Stimulated activated CD4-positive, alpha-beta T cell treated with anti-CD3 and anti-CD28 coated beads, Interleukin-2, amount 100 ng/mL, for 48 hours (primary cell): ENCODE measurements around the gene PLXNA4.
"Not testable (repeated sequence)": the region's sequence is repeated elsewhere in the genome, so short reads cannot be mapped to it uniquely, and the experiment has no call there.

Source experiments
- DNase-seq, 2 donors: peaks; one replicate each; pipeline ENCODE4 v3.0.0-alpha.2; 2020

PLXNA4 gene

DNA sequence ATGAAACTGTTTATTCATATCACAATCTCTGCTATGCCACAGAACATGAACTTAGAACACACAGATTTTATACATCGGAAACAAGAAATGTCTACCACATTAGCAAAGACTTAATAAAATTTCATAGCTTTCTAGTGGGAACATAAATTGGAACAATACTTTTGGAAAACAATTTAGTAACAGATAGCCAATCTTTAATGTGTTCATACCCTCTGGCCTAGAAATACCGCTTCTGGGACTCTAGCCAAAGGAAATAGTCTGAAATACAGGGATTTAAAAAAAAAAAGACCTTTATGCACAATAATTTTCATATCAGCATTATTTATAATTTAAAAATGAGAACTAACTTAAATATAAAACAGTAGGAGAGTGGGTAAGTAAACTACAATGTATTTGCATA, 168.5 kb downstream of the PLXNA4 start:
- DNase-seq = no peak

- no peak for DNase-seq
Measured at GRCh38 chr7:132406039-132406438, 170.2 kb downstream of the PLXNA4 start.

DNA sequence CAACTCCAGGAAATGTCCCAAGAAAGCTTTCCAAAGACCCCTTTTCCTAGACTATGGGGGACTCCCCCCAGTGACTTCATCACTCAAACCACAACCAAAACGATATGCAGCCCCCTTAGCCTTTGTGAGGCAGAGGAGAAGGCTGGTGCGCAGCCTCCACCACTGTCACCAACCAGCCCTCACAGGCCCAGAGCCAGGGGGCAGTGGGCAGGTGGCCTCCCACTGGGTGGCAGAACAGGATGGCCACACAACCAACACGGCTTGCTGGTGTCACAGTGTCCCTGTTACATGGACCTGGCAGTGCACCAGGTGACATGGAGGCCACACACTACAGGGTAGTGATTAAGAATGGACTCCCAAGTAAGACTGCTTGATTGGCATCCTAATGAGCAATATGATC, 172.0 kb downstream of the PLXNA4 start:
- DNase-seq = no peak

DNA sequence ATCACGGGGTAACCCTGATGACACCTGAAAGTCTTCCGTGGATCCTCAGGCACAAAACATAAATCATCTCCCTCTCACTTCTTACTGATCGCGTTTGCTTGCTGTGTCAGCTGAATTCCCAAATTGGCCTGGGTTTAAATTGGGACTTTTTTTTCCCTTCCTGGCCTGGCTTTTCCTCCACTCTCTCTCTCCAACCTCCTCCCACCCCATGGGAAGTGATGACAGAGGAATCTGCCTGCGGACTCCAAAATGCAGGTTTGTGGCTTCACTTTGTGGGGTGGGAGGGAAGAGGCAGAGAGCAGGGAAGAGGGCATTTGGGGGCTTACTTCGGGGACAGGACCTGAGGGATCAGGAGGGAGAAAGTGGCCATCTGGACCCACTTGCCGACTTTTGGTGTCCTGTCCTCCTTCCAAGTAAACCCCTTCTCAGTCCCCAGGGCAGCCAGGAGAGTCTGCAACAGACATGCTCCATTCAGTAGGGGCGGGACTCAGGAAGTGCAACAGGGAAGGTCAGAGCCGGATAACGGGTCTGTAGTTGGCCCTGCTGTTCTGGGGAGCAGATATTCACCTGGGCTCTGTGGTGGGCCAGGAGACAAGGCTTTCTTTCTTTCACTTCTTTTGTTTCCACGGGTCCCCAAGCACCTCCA, 172.7 kb downstream of the PLXNA4 start:
- DNase-seq = no peak

DNA sequence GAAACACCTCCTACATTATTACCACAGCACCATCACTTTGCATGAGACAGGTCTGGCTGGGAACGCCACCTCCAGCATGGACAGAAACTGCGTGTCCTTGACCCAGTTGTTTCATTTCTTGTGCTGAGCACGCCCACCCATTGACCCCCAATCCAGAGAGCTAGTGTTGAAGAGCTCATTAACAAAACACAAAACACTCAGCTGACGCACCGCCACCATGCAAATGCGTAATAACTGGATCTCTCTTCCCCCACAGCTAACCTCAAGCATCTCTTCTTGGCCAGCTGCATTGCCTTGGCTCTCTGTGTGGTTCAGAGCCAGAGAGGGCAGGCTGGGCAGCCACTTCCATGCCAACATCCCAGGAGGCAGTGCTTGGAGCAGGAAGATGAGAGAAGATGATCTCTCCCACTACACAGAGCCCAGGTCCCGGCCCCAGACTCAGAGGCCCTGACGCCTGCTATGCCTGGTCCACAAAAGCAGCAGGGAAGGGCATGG, 173.5 kb downstream of the PLXNA4 start:
- no peak for DNase-seq

GRCh38 chr7:132402096-132402495, 174.2 kb downstream of the PLXNA4 start:
- no peak for DNase-seq

DNA sequence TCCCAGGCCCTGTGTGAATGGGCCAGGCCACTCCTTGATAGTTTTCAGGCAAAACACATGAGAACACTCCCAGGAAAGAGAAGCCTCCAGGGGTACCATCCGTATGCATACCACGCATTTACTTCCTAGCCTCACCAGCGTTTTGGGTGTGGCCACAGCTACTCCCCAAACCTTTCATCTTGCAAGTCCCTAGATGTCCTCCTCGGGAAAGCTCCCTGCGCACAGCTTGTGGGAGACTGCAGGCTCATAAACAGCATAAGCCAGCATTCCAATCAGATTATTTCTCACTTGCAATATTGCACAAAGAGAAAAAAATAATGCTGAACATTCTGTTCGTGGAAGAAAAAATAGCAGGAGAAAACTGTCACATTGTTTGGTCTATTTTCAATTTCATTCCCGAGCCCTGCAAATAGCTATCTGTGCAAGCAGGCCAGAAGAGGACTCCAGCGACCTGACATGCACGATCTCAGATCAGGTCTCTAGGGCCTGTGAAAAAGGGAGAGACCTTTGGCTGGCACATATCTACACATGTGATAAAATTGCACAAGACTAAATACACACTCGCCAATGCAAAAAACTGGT, 175.6 kb downstream of the PLXNA4 start:
- DNase-seq = no peak

GRCh38 chr7:132399367-132399766, 176.9 kb downstream of the PLXNA4 start:
- no peak for DNase-seq

GRCh38 chr7:132398253-132398925, 177.9 kb downstream of the PLXNA4 start:
- DNase-seq = no peak

DNA sequence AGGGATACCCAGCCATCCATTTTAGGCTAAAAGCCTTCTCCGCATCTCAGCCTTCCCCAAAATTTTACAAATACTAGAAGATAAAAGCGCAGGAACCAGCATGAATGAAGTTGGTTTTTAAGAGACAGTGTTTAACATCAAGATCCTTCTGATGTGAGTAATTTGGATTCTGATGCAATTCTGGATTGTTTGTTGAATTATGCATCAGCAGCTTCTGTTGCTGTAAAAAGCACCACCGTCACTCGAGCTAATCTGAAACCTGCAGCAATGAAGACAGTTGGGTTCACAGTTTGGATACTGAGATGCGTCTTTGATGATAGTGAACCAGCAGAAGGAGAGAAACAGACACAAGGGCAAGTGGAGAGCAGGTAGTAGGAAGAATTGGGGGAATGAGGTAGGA, 179.2 kb downstream of the PLXNA4 start:
- DNase-seq = no peak

GRCh38 chr7:132395361-132395760, 180.9 kb downstream of the PLXNA4 start:
- no peak for DNase-seq

- no peak for DNase-seq
Measured at GRCh38 chr7:132394283-132395198, 181.7 kb downstream of the PLXNA4 start.

GRCh38 chr7:132393789-132394261, 182.4 kb downstream of the PLXNA4 start:
- DNase-seq = no peak

- DNase-seq = no peak
Measured at GRCh38 chr7:132392713-132393112, 183.6 kb downstream of the PLXNA4 start.

DNA sequence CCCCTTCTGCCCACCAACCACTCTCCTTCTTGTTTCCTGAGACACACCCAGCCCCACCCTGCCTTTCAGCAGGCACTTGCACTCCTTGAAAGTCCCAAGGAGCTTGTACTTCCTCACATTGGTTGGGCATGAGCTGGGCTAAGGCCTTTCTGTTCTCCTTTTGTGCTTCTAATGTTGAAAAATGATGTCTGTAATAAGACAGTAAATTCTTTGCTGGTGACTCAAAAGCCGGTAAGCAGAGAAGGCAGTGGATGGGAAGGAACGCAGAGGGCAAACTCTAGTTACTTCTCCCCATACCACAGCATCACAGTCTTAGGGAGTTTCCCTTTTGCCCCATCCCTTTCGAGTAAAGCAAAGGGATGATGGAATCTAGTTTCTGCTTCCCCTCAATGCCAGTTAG, 185.6 kb downstream of the PLXNA4 start:
- no peak for DNase-seq

DNA sequence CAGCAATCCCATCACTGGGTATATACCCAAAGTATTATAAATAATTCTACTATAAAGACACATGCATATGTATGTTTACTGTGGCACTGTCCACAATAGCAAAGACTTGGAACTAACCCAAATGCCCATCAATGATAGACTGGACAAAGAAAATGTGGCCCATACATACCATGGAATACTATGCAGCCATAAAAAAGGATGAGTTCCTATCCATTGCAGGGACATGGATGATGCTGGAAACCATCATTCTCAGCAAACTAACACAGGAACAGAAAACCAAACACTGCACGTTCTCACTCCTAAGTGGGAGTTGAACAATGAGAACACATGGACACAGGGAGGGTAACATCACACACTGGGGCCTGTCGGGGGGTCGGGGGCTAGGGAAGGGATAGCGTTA, 186.2 kb downstream of the PLXNA4 start:
- DNase-seq = not testable (repeated sequence)

DNA sequence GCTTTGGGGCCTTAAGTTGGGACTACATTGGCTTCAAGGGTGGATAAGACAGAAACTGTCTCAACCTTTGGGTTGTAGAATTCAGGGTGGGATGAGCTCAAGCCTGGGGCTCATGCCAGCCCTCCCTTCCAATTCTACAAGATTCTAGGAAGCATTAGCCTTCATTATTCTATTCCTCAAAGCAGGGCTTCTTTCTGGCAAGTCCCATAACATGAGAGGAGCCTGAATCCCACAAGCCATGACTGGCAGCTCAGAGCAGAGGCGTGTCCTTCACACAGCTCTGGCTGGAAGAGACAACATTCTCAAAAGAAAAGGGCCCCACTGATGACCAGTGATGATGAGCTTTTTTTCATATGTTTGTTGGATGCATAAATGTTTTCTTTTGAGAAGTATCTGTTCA, 187.6 kb downstream of the PLXNA4 start:
- no peak for DNase-seq

GRCh38 chr7:132387596-132387995, 188.7 kb downstream of the PLXNA4 start:
- no peak for DNase-seq

- DNase-seq = no peak
Measured at GRCh38 chr7:132386201-132386681, 190.0 kb downstream of the PLXNA4 start.

- no peak for DNase-seq
Measured at GRCh38 chr7:132383962-132384361, 192.3 kb downstream of the PLXNA4 start.

DNA sequence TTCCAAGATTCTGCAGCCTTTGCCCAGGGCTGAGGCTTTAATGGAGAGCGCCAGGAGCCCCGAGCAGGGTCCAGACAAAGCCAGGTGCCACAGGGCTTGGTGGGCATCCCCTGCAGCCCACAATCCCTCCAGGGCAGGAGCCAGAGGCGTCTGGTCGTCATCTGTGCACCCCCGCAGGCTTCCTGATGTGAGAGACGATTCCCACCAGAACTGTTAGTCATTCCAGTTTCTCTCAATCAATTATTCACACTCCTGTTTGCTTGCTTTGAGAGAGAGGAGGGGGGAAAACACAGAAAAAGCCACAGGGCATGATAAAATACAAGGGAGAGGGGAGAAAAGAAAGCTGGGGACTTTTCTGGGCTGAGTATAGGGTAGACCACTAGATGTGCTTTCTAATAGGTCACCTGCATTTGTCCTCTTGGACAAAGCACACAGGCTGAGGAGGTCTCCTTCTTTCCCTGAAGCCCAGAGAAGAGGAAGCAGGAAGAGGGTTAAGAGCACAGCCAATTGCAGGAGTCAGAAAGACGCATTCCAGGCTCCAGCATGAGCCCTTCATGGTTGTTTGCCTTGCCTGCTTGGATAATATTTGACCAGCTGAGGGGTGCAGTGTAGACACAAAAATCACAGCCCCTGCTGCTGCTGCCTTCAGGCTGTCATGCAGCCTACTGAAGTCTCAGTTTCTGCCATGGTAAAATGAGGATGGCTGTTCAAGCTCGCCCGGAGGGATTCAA, 194.4 kb downstream of the PLXNA4 start:
- DNase-seq = no peak

GRCh38 chr7:132380059-132380458, 196.2 kb downstream of the PLXNA4 start:
- DNase-seq = no peak
